GM21381 (cell line): Measurements from ENCODE around the gene NPEPL1.

Experiments used
- ATAC-seq: cut with Tn5 transposase; IDR thresholded peaks from one replicate; pipeline ENCODE4 v1.9.1; 2021; ENCODE audit warnings: mild to moderate bottlenecking, moderate library complexity; ENCODE audit not compliant: unreplicated experiment

The NPEPL1 gene

GRCh38 chr20:58700121-58700821 lies 7.7 kb downstream of the NPEPL1 start:
- ATAC-seq: no peak

- ATAC-seq: no peak
These were observed 8.2 kb downstream of the NPEPL1 start for GRCh38 chr20:58700823-58701222.

GRCh38 chr20:58701431-58702160 lies 9.0 kb downstream of the NPEPL1 start:
- no peak for ATAC-seq

- ATAC-seq: no peak
These were observed 9.5 kb downstream of the NPEPL1 start for GRCh38 chr20:58702161-58702510.

- no peak for ATAC-seq
These were observed 10.5 kb downstream of the NPEPL1 start for GRCh38 chr20:58702859-58703648.

- no peak for ATAC-seq
These were observed 11.3 kb downstream of the NPEPL1 start for GRCh38 chr20:58703765-58704371.

- ATAC-seq: no peak
These were observed 12.8 kb downstream of the NPEPL1 start for GRCh38 chr20:58705208-58705926.

GRCh38 chr20:58706150-58706892 lies 13.7 kb downstream of the NPEPL1 start:
- ATAC-seq: no peak

- ATAC-seq: no peak
These were observed 14.5 kb downstream of the NPEPL1 start for GRCh38 chr20:58706975-58707681.

- ATAC-seq: no peak
These were observed 15.2 kb downstream of the NPEPL1 start for GRCh38 chr20:58707770-58708169.

GRCh38 chr20:58708246-58708931 lies 15.8 kb downstream of the NPEPL1 start:
- no peak for ATAC-seq

- ATAC-seq: no peak
These were observed 16.6 kb downstream of the NPEPL1 start for GRCh38 chr20:58709013-58709702.

GRCh38 chr20:58709703-58710039 lies 17.1 kb downstream of the NPEPL1 start:
- ATAC-seq: no peak

GRCh38 chr20:58710481-58711265 lies 18.1 kb downstream of the NPEPL1 start:
- ATAC-seq: no peak

GRCh38 chr20:58711266-58712051 lies 18.9 kb downstream of the NPEPL1 start:
- no peak for ATAC-seq

GRCh38 chr20:58712151-58712791 lies 19.7 kb downstream of the NPEPL1 start:
- no peak for ATAC-seq
